Muscle of leg (tissue), 11 donors: ENCODE results near the gene FAM209A. TPM values are rescaled to one million over a fixed set of nuclear protein-coding genes. Genes with fewer than 3 reads are reported as not detected.
A peak's percentile ranks its signal among the peaks of the same experiment; 100 is the strongest.
"Not testable (repeated sequence)": the region's sequence is repeated elsewhere in the genome, so short reads cannot be mapped to it uniquely, and the experiment has no call there.

Experiments
- DNase-seq: peaks from one replicate; pipeline ENCODE4 v3.0.0; 2013
- H3K27ac ChIP-seq: one replicate; pipeline ENCODE4 v1.5.1; 2013; ENCODE audit warnings: mild to moderate bottlenecking, low read length, control low read depth
- H3K27me3 ChIP-seq: one replicate; pipeline ENCODE4 v1.6.1; 2013; ENCODE audit warnings: low read length; ENCODE audit not compliant: control insufficient read depth, insufficient read depth
- H3K36me3 ChIP-seq: one replicate; pipeline ENCODE4 v1.6.1; 2013; ENCODE audit warnings: low read length; ENCODE audit not compliant: control insufficient read depth, insufficient read depth
- H3K4me1 ChIP-seq: one replicate; pipeline ENCODE4 v1.6.1; 2013; ENCODE audit warnings: low read length; ENCODE audit not compliant: control insufficient read depth, insufficient read depth
- H3K4me3 ChIP-seq: one replicate; pipeline ENCODE4 v1.5.1; 2013; ENCODE audit warnings: low read length, control low read depth
- H3K9me3 ChIP-seq: replicated peaks from 2 replicates; pipeline ENCODE4 v1.6.1; 2013; ENCODE audit warnings: low read depth, low read length; ENCODE audit not compliant: control insufficient read depth
- WGBS: methylation state at CpG from one replicate; pipeline ENCODE4 v1.1.5; 2013; ENCODE audit warnings: missing lambda C conversion rate; ENCODE audit not compliant: insufficient coverage; 5-methylcytosine and 5-hydroxymethylcytosine counted together
- polyA plus RNA-seq, 8 donors: library from polyadenylated mRNA; unstranded; fragments of 120-200 nt; gene quantifications; one replicate each; pipeline versions ENCODE4 v1.2.1 to v1.2.3, GENCODE V29; 2013; ENCODE audit warnings: inconsistent platforms in 1 of 8, low replicate concordance in 1 of 8; ENCODE audit not compliant: insufficient read length in 8 of 8, insufficient read depth in 1 of 8
- total RNA-seq: library from RNA; stranded (reverse); fragments of 120-200 nt; gene quantifications from one replicate; pipeline ENCODE4 v1.2.4, GENCODE V29; 2013

Gene FAM209A
- total and polyA plus RNA-seq, 9 donors = 0.17 to 0.35 (median 0.21) TPM; not detected in 4

DNA sequence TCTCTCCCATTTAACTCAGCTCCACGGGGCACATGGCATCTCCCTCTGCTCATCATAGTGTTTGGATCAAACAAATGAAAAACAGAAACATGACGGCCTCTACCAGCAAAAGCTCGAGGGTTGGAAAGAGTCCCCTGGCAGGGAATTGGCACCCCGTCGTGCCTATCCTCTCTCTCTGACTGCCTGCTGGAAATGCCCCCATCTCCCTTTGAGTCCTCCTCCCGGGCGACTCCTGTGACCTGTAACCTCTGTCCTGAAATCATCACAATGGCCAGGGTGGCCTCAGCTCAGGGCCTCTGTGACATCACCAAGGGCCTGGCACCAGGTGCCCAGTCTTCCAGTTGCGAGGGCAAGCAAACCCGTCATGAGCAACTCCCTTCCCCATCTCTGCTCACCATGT, 8.4 kb downstream of the FAM209A start, which contains the start of gene FAM209B:
TSS of gene FAM209B (plus strand) at position 301 of the 400 bp plus-strand sequence. CDS start at position 397, 96 bp downstream.
- DNase-seq, H3K4me1 ChIP-seq, H3K9me3 ChIP-seq, H3K27ac ChIP-seq, H3K36me3 ChIP-seq, H3K4me3 ChIP-seq, H3K27me3 ChIP-seq: not testable (repeated sequence)
- 77% methylated on average over 7 of the region's 9 CpGs for WGBS

DNA sequence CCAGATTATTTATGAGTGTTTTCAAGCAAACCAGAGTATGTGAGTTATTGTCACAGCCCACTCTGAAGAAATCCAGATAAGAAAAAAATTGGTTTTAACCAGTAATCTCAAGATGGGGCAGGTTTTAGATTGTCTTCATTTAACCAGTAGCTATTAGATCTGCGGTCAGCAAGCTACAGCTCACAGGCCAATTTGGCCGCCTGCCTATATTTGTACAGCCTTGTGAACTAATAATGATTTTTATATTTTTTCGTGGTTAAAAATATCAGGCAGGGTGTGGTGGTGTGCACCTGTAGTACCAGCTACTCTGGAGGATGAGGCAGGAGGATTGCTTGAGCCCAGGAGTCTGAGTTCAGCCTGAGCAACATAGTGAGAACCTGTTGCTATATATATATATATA, 13.5 kb downstream of the FAM209A start:
- H3K27me3 ChIP-seq = no peaks in the 10 kb centered on the region
- no peaks in the 10 kb centered on the region for H3K36me3 ChIP-seq
- H3K4me1 ChIP-seq = no peaks in the 10 kb centered on the region
- no peak overlapping the region for H3K4me3 ChIP-seq
- no peak for DNase-seq
- H3K9me3 ChIP-seq = peaks cover 2% of the 10 kb centered on the region
- no peak overlapping the region for H3K27ac ChIP-seq
- WGBS = 100% methylated on average over 2 of the region's 3 CpGs

DNA sequence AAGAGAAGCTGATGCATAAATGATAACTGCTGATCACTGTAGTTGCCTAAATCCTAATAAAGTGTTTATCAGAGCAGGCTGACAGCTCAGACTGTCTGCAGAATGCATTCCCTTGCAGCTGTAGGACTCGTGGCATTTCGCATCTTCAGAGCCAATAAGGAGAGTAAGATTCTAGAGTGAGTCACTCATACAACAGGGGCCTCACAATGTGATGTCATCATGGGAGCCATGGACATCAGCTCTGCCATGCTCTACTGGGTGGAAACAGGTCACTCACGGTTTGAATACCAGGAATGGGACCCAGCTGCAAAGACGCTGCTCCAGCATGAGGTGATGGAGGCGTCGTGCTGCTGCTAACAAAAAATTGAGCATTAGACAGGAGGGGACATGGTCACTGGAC, 15.9 kb downstream of the FAM209A start:
- 80% methylated on average over 6 of the region's 6 CpGs for WGBS
- Histone ChIP-seq H3K9me3 (peaks cover 2% of the 10 kb centered on the region), H3K4me3 (no peak overlapping the region), H3K4me1 (no peaks in the 10 kb centered on the region), H3K27me3 (no peaks in the 10 kb centered on the region), H3K36me3 (no peaks in the 10 kb centered on the region), H3K27ac (no peak overlapping the region)
- no peak for DNase-seq

DNA sequence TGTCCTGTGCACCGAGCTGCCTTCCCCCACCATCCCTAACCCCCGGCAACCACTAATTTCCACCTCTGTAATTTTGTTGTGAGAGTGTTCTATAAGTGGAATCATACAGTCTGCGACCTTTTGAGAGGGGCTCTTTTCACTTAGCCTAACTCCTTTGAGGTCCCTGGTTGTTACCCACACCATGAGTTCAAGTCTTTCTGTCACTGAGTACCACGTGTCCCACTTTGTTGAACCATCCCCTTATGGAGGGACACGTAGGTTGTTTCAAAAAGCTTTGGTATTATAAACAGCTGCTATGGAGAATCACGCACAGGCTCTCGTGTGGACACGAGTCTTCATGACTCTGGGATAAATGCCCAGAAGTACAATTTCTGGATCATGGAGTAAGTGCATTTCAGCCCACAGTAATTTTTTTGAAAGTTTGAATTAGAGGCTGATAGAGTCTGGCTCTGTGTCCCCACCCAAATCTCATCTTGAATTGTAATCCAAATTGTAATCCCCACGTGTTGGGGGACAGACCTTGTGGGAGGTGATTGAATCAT, 18.0 kb downstream of the FAM209A start:
- H3K36me3 ChIP-seq = no peaks in the 10 kb centered on the region
- H3K9me3 ChIP-seq = no peaks in the 10 kb centered on the region
- no peak overlapping the region for H3K4me3 ChIP-seq
- no peaks in the 10 kb centered on the region for H3K4me1 ChIP-seq
- 21% methylated on average over 4 of the region's 9 CpGs for WGBS
- peak; percentile 61 for DNase-seq
- H3K27ac ChIP-seq = no peak overlapping the region
- H3K27me3 ChIP-seq = peaks cover 2% of the 10 kb centered on the region

DNA sequence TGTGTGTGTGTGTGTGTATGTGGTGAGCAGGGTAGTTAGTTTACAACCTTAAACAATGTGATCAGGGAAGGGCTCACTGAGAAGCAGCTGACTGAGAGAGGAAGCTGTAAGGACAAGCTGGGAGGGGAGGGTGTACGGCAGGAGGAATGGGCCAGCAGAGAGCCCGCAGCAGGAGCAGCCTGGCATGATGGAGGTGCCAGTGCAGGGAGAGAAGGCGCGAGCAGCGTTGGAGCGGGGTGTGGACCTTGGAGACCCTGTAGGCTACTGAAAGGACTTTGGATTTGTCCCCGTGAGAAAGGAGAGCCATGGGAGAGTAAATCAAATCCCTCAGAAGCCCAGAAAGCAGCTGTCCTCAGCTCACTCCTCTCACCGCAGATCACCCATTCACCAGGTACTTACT, 27.0 kb downstream of the FAM209A start:
- H3K27me3 ChIP-seq = peaks cover 3% of the 10 kb centered on the region
- H3K9me3 ChIP-seq = no peaks in the 10 kb centered on the region
- no peaks in the 10 kb centered on the region for H3K36me3 ChIP-seq
- H3K4me3 ChIP-seq = no peak overlapping the region
- no peak for DNase-seq
- 86% methylated on average over 7 of the region's 8 CpGs for WGBS
- H3K27ac ChIP-seq = no peak overlapping the region
- H3K4me1 ChIP-seq = no peaks in the 10 kb centered on the region

DNA sequence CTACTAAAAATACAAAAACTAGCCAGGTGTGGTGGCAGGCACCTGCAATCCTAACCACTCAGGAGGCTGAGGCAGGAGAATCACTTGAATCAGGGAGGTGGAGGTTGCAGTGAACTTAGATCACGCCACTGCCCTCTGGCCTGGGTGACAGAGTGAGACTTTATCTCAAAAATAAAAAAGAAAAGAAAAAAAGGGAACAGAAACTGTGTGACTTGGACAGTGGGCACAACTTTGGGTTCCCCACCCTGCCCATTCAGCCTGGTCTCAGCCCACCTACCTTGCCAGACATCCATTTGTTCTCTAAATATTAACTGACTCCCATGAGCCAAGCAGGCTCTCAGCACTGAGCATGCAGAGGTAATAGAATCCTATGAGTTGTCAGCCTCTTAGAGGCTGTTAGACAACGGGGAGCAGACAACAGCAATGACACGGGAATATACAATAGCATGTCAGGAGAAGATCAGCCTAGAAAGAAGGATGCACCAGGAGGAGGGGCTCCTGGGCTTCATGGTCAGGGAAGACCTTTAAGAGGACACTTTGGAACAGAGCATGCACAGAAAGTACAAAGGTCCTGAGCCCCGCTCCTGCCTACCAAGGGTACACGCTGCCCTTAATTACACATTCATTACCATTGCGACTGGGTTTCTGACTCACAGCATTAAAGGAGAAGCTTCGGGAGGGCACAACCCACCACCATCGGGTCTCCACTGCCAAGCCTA, 28.5 kb downstream of the FAM209A start:
- DNase-seq = no peak
- Histone ChIP-seq H3K4me1 (no peaks in the 10 kb centered on the region), H3K4me3 (no peak overlapping the region), H3K27ac (no peak overlapping the region), H3K9me3 (no peaks in the 10 kb centered on the region), H3K27me3 (peaks cover 5% of the 10 kb centered on the region), H3K36me3 (no peaks in the 10 kb centered on the region)
- WGBS = 57% methylated on average over 5 of the region's 8 CpGs

DNA sequence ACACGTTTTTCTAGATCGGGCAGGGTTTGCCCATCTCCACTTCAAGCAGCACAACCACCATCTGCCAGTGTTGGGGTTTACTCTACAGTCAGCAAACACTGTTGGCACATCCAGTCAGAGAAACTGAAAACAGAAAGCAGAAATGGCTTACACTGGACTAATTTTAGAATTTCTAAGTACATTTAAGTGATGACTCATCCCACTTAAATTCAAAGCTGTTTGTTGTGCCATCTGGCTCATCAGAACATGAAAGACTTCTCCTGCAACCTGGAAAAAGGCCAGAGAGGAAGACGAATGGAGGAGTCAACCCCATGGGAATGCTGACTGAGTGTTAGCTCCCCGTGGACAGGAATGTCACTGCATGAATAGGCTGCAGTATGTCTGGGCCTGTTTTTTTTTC, 30.3 kb downstream of the FAM209A start:
- H3K4me1 ChIP-seq = no peaks in the 10 kb centered on the region
- 38% methylated on average over 3 of the region's 4 CpGs for WGBS
- H3K27ac ChIP-seq = no peak overlapping the region
- peaks cover 5% of the 10 kb centered on the region for H3K27me3 ChIP-seq
- H3K36me3 ChIP-seq = no peaks in the 10 kb centered on the region
- DNase-seq = peak; percentile 83
- no peak overlapping the region for H3K4me3 ChIP-seq
- H3K9me3 ChIP-seq = no peaks in the 10 kb centered on the region

DNA sequence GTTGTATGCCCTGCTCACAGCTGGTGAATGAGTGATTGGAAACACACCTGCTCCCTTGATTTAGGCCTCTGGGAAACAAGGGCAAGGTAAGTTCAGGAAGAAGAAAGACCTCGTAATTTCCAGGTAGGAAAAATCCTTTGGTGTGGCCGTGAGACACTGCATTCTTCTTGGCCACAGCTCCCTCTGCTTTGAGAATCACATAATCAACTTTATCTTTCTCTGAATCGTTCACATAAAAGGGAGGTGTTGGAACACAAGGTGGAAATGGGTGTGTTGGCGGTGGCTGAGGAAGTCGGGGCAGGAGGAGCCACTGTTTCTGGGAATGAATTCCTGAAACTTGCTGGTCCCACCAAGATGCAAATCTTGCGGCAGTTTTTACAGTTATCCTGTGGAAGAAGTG, 34.4 kb downstream of the FAM209A start:
- Histone ChIP-seq H3K27ac (no peak overlapping the region), H3K4me1 (no peaks in the 10 kb centered on the region), H3K4me3 (no peak overlapping the region), H3K36me3 (no peaks in the 10 kb centered on the region), H3K27me3 (peaks cover 5% of the 10 kb centered on the region), H3K9me3 (no peaks in the 10 kb centered on the region)
- no peak for DNase-seq
- WGBS = 47% methylated on average over 2 of the region's 6 CpGs

DNA sequence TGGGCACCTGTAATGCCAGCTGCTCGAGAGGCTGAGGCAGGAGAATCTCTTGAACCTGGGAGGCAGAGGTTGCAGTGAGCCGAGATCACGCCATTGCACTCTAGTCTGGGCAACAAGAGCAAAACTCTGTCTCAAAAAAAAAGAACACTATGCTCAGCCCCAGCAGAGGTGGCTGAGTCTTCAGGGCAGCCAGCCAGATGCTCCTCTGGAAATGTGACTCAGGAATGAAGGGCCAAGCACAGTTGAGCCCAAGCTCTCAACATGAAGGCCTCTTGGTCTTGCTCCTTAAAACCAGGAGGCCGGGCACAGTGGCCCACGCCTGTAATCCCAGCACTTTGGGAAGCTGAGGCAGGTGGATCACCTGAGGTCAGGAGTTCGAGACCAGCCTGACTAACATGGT, 40.0 kb downstream of the FAM209A start:
- not testable (repeated sequence) for H3K36me3 ChIP-seq, DNase-seq, H3K9me3 ChIP-seq, H3K4me3 ChIP-seq, H3K27ac ChIP-seq, H3K27me3 ChIP-seq, H3K4me1 ChIP-seq
- 100% methylated on average over 1 of the region's 6 CpGs for WGBS

DNA sequence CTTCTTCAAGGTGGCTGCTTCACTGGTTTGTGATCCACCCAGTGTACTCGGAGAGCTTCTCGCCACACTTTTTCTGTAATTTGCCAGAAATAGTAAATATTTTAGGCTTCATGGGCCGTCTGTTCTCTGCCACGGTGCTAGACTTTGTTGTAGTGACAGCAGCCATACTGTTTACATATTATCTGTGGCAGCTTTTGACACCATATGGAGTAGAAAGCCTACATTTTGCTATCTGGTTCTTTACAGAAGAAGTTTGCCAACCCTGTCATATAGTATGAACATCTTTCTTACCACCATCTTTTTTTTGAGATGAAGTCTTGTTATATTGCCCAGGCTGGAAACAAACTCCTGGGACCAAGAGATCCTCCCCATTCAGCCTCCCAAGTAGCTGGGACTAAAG, 41.0 kb downstream of the FAM209A start:
- no peaks in the 10 kb centered on the region for H3K36me3 ChIP-seq
- H3K4me3 ChIP-seq = no peak overlapping the region
- H3K9me3 ChIP-seq = no peaks in the 10 kb centered on the region
- DNase-seq = no peak
- 83% methylated on average over 2 of the region's 4 CpGs for WGBS
- H3K27me3 ChIP-seq = no peaks in the 10 kb centered on the region
- H3K4me1 ChIP-seq = no peaks in the 10 kb centered on the region
- no peak overlapping the region for H3K27ac ChIP-seq
